Neural crest cell (in vitro differentiated cells): Measurements from ENCODE around the gene CENPX. TPM values are rescaled to one million over a fixed set of nuclear protein-coding genes. Genes with fewer than 3 reads are reported as not detected.
A peak's percentile ranks its signal among the peaks of the same experiment; 100 is the strongest.
"Not testable (repeated sequence)": the region's sequence is repeated elsewhere in the genome, so short reads cannot be mapped to it uniquely, and the experiment has no call there.

ENCODE experiments used
- DNase-seq: peaks from one replicate; pipeline ENCODE4 v3.0.0; 2021; ENCODE audit warnings: low read depth, mixed read lengths, low spot score
- H3K27ac Mint-ChIP-seq: one replicate; pipeline ENCODE4 v1.8.0; 2021; ENCODE audit warnings: mild to moderate bottlenecking, mixed read lengths; ENCODE audit not compliant: unreplicated experiment
- H3K27me3 Mint-ChIP-seq: 2 replicates; pipeline ENCODE4 v1.8.0; 2021; ENCODE audit warnings: low read depth, mild to moderate bottlenecking, mixed read lengths
- H3K36me3 Mint-ChIP-seq: 2 replicates; pipeline ENCODE4 v1.8.0; 2021; ENCODE audit warnings: low read depth, mild to moderate bottlenecking, mixed read lengths
- H3K4me1 Mint-ChIP-seq: 2 replicates; pipeline ENCODE4 v1.8.0; 2021; ENCODE audit warnings: mixed read lengths
- H3K4me3 Mint-ChIP-seq: one replicate; pipeline ENCODE4 v1.8.0; 2021; ENCODE audit warnings: mild to moderate bottlenecking, mixed read lengths
- H3K9me3 Mint-ChIP-seq: 2 replicates; pipeline ENCODE4 v1.8.0; 2021; ENCODE audit warnings: mixed read lengths
- CTCF ChIP-seq: fragments of 200-600 bp; sonication (generic); conservative IDR thresholded peaks from 2 replicates; pipeline ENCODE4 v1.5.0; 2021; ENCODE audit warnings: antibody characterized with exemption, mild to moderate bottlenecking
- total RNA-seq: library from RNA; stranded (reverse); gene quantifications from 2 replicates; pipeline ENCODE4 v1.2.1, GENCODE V29; 2021

CENPX gene
- total RNA-seq, 1 donor from 2014 or later: 135 TPM

DNA sequence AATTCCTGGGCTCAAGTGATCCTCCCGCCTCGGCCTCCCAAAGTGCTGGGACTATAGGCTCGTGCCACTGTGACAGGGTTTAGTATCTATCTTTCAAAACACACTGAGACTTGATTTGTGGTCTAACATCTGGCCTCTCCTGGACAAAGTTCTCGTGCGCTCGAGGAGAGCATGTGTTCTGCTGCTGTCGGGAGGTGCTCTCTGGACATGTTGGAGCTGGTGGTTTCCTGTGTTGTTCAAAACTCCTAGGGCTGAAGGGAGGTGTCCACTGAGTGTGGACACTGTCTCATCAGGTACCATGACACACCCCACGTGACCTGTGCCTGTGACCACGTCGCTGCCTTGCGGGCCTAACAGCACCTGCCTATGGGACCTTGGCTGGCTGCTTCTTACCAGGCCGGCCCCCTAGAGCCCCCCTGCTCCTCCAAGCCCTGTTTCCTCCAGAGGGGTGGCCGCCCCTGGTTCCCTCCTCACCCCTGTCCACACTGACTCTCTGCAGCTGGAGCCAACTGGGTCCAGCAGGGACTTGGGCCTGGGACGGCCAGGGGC lies 23.3 kb upstream of the CENPX start:
- Mint-ChIP-seq H3K36me3 (peaks cover 5% of the 10 kb centered on the region), H3K9me3 (no peaks in the 10 kb centered on the region), H3K27me3 (no peaks in the 10 kb centered on the region), H3K27ac (no peak overlapping the region), H3K4me3 (peak overlapping the region; percentile 13), H3K4me1 (peaks cover 6% of the 10 kb centered on the region)
- TF ChIP-seq CTCF: no peak
- no peak for DNase-seq

DNA sequence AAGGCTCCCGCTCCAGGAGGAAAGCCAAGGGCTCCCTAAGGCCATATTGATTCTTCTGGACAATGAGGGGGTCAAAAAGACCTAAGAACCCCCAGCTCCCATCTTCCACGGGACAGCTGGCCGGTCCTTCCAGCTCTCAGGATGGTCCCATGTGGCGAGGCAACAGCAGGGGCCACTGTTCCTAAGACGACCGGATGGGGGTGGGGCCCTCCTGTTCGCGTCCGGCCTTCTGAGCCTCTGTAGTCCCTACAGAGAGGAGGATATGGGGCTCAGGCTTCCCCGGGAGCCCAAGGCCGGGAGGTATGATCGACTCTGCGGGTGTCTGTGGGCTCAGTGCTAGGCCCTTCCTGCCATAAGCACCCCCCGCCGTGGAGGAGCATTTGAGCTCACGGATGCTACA lies 20.8 kb upstream of the CENPX start:
- Mint-ChIP-seq H3K36me3 (peaks cover 5% of the 10 kb centered on the region), H3K27me3 (no peaks in the 10 kb centered on the region), H3K9me3 (no peaks in the 10 kb centered on the region), H3K27ac (no peak overlapping the region), H3K4me1 (peaks cover 16% of the 10 kb centered on the region), H3K4me3 (no peak overlapping the region)
- no peak for DNase-seq
- no peak for TF ChIP-seq CTCF

- peaks cover 4% of the 10 kb centered on the region for H3K36me3 Mint-ChIP-seq
- H3K9me3 Mint-ChIP-seq: no peaks in the 10 kb centered on the region
- DNase-seq: no peak
- H3K4me3 Mint-ChIP-seq: no peak overlapping the region
- no peaks in the 10 kb centered on the region for H3K27me3 Mint-ChIP-seq
- peaks cover 21% of the 10 kb centered on the region for H3K4me1 Mint-ChIP-seq
- no peak overlapping the region for H3K27ac Mint-ChIP-seq
- no peak for TF ChIP-seq CTCF
These were observed 20.0 kb upstream of the CENPX start for GRCh38 chr17:82042649-82043048.

GRCh38 chr17:82041144-82041814 lies 18.6 kb upstream of the CENPX start:
- TF ChIP-seq CTCF: no peak
- no peak for DNase-seq
- Mint-ChIP-seq H3K9me3 (no peaks in the 10 kb centered on the region), H3K27ac (no peak overlapping the region), H3K4me1 (peaks cover 25% of the 10 kb centered on the region), H3K36me3 (no peaks in the 10 kb centered on the region), H3K4me3 (peak overlapping the region; percentile 48), H3K27me3 (no peaks in the 10 kb centered on the region)

DNA sequence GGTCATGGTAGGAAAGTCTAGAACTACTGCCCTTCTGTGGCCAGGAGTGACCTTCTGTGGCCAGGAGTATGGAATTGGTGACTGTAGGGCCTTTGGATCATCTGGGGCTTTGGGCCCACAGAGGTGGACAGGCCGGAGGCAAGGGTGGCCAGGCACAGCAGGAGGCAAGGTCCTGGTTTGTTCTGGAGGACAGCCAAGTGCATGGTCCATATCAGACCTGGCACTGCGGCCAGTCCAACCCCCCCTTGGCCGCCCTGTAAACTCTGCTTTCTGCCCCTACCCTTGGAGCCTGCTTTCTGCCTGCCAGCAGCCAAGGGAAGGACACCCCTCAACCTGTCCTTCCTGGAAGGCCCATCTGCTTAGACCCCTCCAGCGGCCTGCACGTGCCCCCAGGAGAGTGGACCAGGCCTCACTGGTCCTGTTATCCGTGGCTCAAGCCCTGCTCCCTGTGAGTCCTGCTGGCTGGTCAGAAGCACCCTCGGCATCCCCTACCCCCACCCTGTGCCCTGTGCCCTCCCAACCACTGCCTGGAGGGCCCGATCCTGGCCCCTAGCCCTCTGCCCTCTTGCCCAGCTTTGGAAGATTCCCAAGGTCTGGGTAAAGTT lies 17.1 kb upstream of the CENPX start:
- Mint-ChIP-seq H3K4me1 (peaks cover 33% of the 10 kb centered on the region), H3K27me3 (no peaks in the 10 kb centered on the region), H3K9me3 (no peaks in the 10 kb centered on the region), H3K36me3 (no peaks in the 10 kb centered on the region), H3K4me3 (peak overlapping the region; percentile 71), H3K27ac (no peak overlapping the region)
- no peak for DNase-seq
- TF ChIP-seq CTCF: no peak

DNA sequence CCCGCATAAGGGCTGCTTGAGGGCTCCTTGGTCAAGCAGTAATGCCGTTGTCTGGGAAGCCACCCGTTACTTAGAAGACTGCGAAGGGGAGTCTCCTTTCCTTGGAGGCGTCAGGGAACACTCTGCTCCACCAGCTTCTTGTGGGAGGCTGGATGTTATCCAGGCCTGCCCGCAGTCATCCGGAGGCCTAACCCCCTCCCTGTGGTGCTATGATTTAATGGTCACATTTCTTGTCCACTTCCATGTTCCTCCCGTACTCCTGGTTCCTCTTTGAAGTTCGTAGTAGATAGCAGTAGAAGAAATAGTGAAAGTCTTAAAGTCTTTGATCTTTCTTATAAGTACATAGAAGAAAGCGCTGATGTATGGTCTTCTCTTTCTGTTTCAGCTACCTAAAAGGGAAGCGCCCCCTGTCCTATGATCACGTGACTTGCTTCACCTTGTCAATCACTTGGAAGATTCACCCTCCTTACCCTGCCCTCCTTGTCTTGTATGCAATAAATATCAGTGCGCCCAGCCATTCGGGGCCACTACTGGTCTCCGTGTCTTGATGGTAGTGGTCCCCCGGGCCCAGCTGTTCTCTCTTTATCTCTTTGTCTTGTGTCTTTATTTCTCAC lies 16.2 kb upstream of the CENPX start:
- peaks cover 36% of the 10 kb centered on the region for H3K4me1 Mint-ChIP-seq
- H3K27ac Mint-ChIP-seq: peak overlapping the region; percentile 91
- not testable (repeated sequence) for H3K9me3 Mint-ChIP-seq, DNase-seq, H3K27me3 Mint-ChIP-seq, H3K36me3 Mint-ChIP-seq
- peak overlapping the region; percentile 71 for H3K4me3 Mint-ChIP-seq
